HG03571 (cell line): ENCODE measurements around the gene GLIS2.

ENCODE experiments used
- ATAC-seq: cut with Tn5 transposase; IDR thresholded peaks from one replicate; pipeline ENCODE4 v1.9.1; 2021; ENCODE audit not compliant: unreplicated experiment

Gene GLIS2

GRCh38 chr16:4315186-4316107 is at the start of gene GLIS2:
TSS of gene GLIS2 (plus strand) at chr16:4316067. CDS start at chr16:4332281, 16,214 bp downstream.
- no peak for ATAC-seq

- no peak for ATAC-seq
These were observed 49.5 kb upstream of the GLIS2 start for GRCh38 chr16:4266372-4266771.

GRCh38 chr16:4270091-4270490 is 45.8 kb upstream of the GLIS2 start:
- no peak for ATAC-seq

- no peak for ATAC-seq
These were observed 45.3 kb upstream of the GLIS2 start for GRCh38 chr16:4270595-4270994.

GRCh38 chr16:4271176-4272113 is 44.4 kb upstream of the GLIS2 start:
- peak; percentile 58 for ATAC-seq

GRCh38 chr16:4272114-4272956 is 43.5 kb upstream of the GLIS2 start:
- ATAC-seq = peak; percentile 14

GRCh38 chr16:4273858-4274311 is 42.0 kb upstream of the GLIS2 start:
- no peak for ATAC-seq

GRCh38 chr16:4275861-4276260 is 40.0 kb upstream of the GLIS2 start:
- ATAC-seq = no peak

GRCh38 chr16:4277987-4278513 is 37.8 kb upstream of the GLIS2 start:
- no peak for ATAC-seq

- no peak for ATAC-seq
These were observed 35.2 kb upstream of the GLIS2 start for GRCh38 chr16:4280625-4281024.

- no peak for ATAC-seq
These were observed 32.4 kb upstream of the GLIS2 start for GRCh38 chr16:4283441-4283840.

GRCh38 chr16:4283939-4284338 is 31.9 kb upstream of the GLIS2 start:
- ATAC-seq = no peak

GRCh38 chr16:4285167-4285566 is 30.7 kb upstream of the GLIS2 start:
- no peak for ATAC-seq

GRCh38 chr16:4288148-4288921 is 27.5 kb upstream of the GLIS2 start:
- no peak for ATAC-seq

GRCh38 chr16:4290236-4290830 is 25.5 kb upstream of the GLIS2 start:
- no peak for ATAC-seq

- ATAC-seq = no peak
These were observed 24.2 kb upstream of the GLIS2 start for GRCh38 chr16:4291699-4292098.

- ATAC-seq = no peak
These were observed 22.6 kb upstream of the GLIS2 start for GRCh38 chr16:4293181-4293716.

- no peak for ATAC-seq
These were observed 21.9 kb upstream of the GLIS2 start for GRCh38 chr16:4293822-4294457.
